AG04450 (cell line): ENCODE results near the gene KCTD7. TPM values are rescaled to one million over a fixed set of nuclear protein-coding genes. Genes with fewer than 3 reads are reported as not detected.

Experiments
- CTCF ChIA-PET: fragments of 300-600, 350-600 bp; formaldehyde crosslinking; extraction: SDS; loops from one replicate; lab custom pipeline; 2022; ENCODE audit warnings: antibody characterized with exemption, inconsistent platforms; lab: Charles Lee
- POLR2A ChIA-PET: fragments of 350-600 bp; formaldehyde crosslinking; extraction: SDS; loops from one replicate; lab custom pipeline; 2021; ENCODE audit warnings: antibody characterized with exemption, inconsistent platforms; lab: Yijun Ruan, JAX
- DNase-seq: peaks from one replicate; pipeline ENCODE4 v3.0.0-alpha.2; 2011; ENCODE audit warnings: low read depth, low spot score
- H3K27ac ChIP-seq: one replicate; pipeline ENCODE4 v1.5.1; 2012; ENCODE audit warnings: low read depth, low read length, control low read depth
- H3K27me3 ChIP-seq: one replicate; pipeline ENCODE4 v1.6.0; 2012; ENCODE audit warnings: low read length; ENCODE audit not compliant: control insufficient read depth, insufficient read depth
- H3K4me3 ChIP-seq: 2 replicates; pipeline ENCODE4 v1.5.1; 2011; ENCODE audit warnings: mild to moderate bottlenecking, low read depth, low read length, control low read depth
- H3K9me3 ChIP-seq: 2 replicates; pipeline ENCODE4 v1.5.1; 2012; ENCODE audit warnings: low read length; ENCODE audit not compliant: control insufficient read depth, insufficient read depth
- CTCF ChIP-seq: IDR thresholded peaks from 2 replicates; pipeline ENCODE4 v1.5.1; 2011; ENCODE audit warnings: low read depth, low read length, control low read depth, inconsistent platforms
- polyA plus RNA-seq: library from polyadenylated mRNA; depleted of rRNA; stranded (reverse); fragments of >200 nt; gene quantifications from 2 replicates; pipeline ENCODE4 v1.2.3, GENCODE V29; 2011

KCTD7 gene
- polyA plus RNA-seq, 1 experiment: 14.7 TPM

- no peaks in the 10 kb centered on the region for H3K9me3 ChIP-seq
- no peak overlapping the region for H3K27ac ChIP-seq
- H3K4me3 ChIP-seq: no peak overlapping the region
- ChIA-PET POLR2A (interaction anchor here (0.6 kb wide), 1 partner anchor 387 kb away, joined by 3 read pairs; no protein-coding TSS in a partner anchor), CTCF (interaction anchor here (0.6 kb wide), 1 partner anchor 375 kb away, joined by 4 read pairs; no protein-coding TSS in a partner anchor)
- H3K27me3 ChIP-seq: no peaks in the 10 kb centered on the region
- TF ChIP-seq CTCF: no peak
- DNase-seq: no peak
Observed at GRCh38 chr7:66638309-66639099, 9.8 kb downstream of the KCTD7 start.

- Histone ChIP-seq H3K27ac (no peak overlapping the region), H3K4me3 (no peak overlapping the region), H3K27me3 (no peaks in the 10 kb centered on the region), H3K9me3 (no peaks in the 10 kb centered on the region)
- DNase-seq: no peak
- POLR2A ChIA-PET: no interaction called here
- TF ChIP-seq CTCF: no peak
- CTCF ChIA-PET: no interaction called here
Observed at GRCh38 chr7:66639773-66640172, 11.1 kb downstream of the KCTD7 start.

- DNase-seq: no peak
- Histone ChIP-seq H3K27ac (no peak overlapping the region), H3K9me3 (no peaks in the 10 kb centered on the region), H3K27me3 (no peaks in the 10 kb centered on the region), H3K4me3 (no peak overlapping the region)
- TF ChIP-seq CTCF: no peak
- POLR2A ChIA-PET: interaction anchor here (1.7 kb wide), 1 partner anchor 13 kb away, joined by 5 read pairs; no protein-coding TSS in a partner anchor
- CTCF ChIA-PET: no interaction called here
Observed at GRCh38 chr7:66640802-66641525, 12.3 kb downstream of the KCTD7 start.

- TF ChIP-seq CTCF: no peak
- no peaks in the 10 kb centered on the region for H3K9me3 ChIP-seq
- H3K4me3 ChIP-seq: no peak overlapping the region
- DNase-seq: no peak
- POLR2A ChIA-PET: interaction anchor here (1.7 kb wide), 1 partner anchor 13 kb away, joined by 5 read pairs; no protein-coding TSS in a partner anchor
- H3K27ac ChIP-seq: no peak overlapping the region
- H3K27me3 ChIP-seq: no peaks in the 10 kb centered on the region
- CTCF ChIA-PET: no interaction called here
Observed at GRCh38 chr7:66641526-66641871, 12.8 kb downstream of the KCTD7 start.
